T-helper 2 cell treated with Interferon-gamma antibody and Interleukin-4, amounts not matched to agents 5 μg/mL and 100 μg/mL, for 36 hours (primary cell): ENCODE measurements around the gene UNC93A.

Experiments
- DNase-seq: peaks from one replicate; pipeline ENCODE4 v3.0.0; 2021; ENCODE audit warnings: low spot score
- H3K27ac Mint-ChIP-seq: one replicate; pipeline ENCODE4 v1.8.0; 2021; ENCODE audit warnings: mild to moderate bottlenecking, mixed read lengths
- H3K27me3 Mint-ChIP-seq: one replicate; pipeline ENCODE4 v1.8.0; 2021; ENCODE audit warnings: low read depth, mixed read lengths
- H3K36me3 Mint-ChIP-seq: one replicate; pipeline ENCODE4 v1.8.0; 2021; ENCODE audit warnings: low read depth, mixed read lengths
- H3K4me1 Mint-ChIP-seq: one replicate; pipeline ENCODE4 v1.8.0; 2021; ENCODE audit warnings: low read depth, mixed read lengths
- H3K4me3 Mint-ChIP-seq: one replicate; pipeline ENCODE4 v1.8.0; 2022; ENCODE audit warnings: mild to moderate bottlenecking, moderate library complexity, mixed read lengths
- H3K9me3 Mint-ChIP-seq: one replicate; pipeline ENCODE4 v1.8.0; 2021; ENCODE audit warnings: mixed read lengths

UNC93A gene

DNA sequence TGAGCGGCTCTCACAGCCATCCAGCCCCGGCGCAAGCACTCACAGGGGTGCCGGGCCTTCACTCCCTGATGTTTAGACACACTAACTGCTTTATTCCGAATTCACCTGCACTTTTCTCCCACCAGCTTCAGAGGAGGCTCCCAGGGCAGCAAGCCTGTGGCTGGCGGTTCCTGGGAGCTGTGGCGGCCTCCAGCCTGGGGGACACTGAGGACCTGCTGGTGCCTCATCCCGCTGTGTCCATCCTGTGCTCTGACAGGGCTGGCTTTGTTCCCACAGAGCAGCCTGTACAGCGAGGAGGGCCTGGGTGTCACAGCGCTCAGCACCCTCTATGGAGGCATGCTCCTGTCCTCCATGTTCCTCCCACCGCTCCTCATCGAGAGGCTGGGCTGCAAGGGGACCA is 3.1 kb downstream of the UNC93A start:
- Mint-ChIP-seq H3K27me3 (peaks cover 1% of the 10 kb centered on the region), H3K9me3 (no peaks in the 10 kb centered on the region), H3K4me1 (no peaks in the 10 kb centered on the region), H3K4me3 (no peak overlapping the region), H3K36me3 (no peaks in the 10 kb centered on the region), H3K27ac (no peak overlapping the region)
- no peak for DNase-seq

DNA sequence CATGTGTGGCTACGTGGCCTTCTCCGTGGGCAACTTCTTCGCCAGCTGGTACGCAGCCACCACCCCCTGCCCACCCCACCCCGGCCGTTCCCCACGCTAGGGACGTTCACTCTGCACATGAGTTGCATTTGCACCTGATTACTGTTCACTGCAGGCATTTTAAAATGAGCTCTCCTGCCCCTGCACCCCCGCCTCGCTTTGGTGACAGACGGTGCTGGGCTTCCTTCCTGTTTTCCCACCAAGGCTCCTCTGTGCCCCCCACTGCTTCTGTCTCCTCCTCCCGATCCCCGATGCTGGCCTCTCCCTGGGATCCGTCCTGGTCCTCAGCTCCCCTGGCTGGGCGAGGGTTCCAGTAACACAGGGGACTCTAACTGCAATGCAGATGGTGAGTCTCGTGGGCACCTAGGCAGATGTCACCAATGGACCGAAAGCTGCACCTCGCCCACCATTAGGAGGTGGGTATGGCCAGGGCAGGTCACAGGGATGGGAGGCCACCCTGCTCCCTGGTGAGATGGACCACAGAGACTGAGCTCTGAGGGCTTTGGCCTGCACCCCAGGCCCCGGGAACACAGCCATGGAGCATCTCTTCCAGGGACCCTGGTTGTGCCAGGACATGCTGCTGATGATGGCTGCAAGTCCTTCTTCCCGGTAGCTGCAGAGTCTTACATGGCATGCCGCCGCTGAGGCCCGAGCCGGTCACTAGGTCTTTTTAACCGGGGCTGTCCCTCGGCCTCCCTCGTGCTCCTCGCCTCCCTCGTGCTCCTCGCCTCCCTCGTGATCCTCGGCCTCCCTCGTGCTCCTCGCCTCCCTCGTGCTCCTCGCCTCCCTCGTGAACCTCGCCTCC is 3.8 kb downstream of the UNC93A start:
- no peaks in the 10 kb centered on the region for H3K27me3 Mint-ChIP-seq
- no peak for DNase-seq
- H3K27ac Mint-ChIP-seq: no peak overlapping the region
- no peaks in the 10 kb centered on the region for H3K4me1 Mint-ChIP-seq
- no peaks in the 10 kb centered on the region for H3K36me3 Mint-ChIP-seq
- no peak overlapping the region for H3K4me3 Mint-ChIP-seq
- H3K9me3 Mint-ChIP-seq: no peaks in the 10 kb centered on the region

DNA sequence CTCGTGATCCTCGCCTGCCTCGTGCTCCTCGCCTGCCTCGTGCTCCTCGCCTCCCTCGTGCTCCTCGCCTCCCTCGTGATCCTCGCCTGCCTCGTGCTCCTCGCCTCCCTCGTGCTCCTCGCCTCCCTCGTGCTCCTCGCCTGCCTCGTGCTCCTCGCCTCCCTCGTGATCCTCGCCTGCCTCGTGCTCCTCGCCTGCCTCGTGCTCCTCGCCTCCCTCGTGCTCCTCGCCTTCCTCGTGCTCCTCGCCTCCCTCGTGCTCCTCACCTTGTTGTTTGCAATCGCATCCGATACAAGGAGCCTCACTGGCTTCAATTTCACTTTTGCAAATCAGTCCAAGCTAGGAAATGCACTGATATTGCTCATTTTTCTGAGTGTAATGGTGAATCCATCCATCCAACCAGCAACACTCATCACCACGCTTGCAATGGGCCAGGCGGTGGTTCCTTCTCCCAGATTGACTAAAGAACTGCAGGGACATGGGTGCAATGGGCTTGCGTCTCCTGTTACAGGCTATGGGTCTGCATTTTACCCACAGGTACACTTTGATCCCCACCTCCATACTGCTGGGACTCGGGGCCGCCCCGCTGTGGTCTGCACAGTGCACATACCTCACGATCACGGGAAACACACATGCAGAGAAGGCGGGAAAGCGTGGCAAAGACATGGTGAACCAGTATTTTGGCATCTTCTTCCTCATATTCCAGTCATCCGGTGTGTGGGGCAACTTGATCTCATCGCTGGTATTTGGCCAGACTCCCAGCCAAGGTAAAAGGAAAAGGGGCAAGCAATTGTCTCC is 4.6 kb downstream of the UNC93A start:
- Mint-ChIP-seq H3K36me3 (no peaks in the 10 kb centered on the region), H3K9me3 (no peaks in the 10 kb centered on the region), H3K4me1 (no peaks in the 10 kb centered on the region), H3K27ac (no peak overlapping the region), H3K27me3 (no peaks in the 10 kb centered on the region), H3K4me3 (no peak overlapping the region)
- no peak for DNase-seq

GRCh38 chr6:167296293-167296690 is 5.2 kb downstream of the UNC93A start:
- no peaks in the 10 kb centered on the region for H3K36me3 Mint-ChIP-seq
- no peak for DNase-seq
- no peaks in the 10 kb centered on the region for H3K27me3 Mint-ChIP-seq
- no peaks in the 10 kb centered on the region for H3K4me1 Mint-ChIP-seq
- H3K27ac Mint-ChIP-seq: no peak overlapping the region
- no peak overlapping the region for H3K4me3 Mint-ChIP-seq
- no peaks in the 10 kb centered on the region for H3K9me3 Mint-ChIP-seq

DNA sequence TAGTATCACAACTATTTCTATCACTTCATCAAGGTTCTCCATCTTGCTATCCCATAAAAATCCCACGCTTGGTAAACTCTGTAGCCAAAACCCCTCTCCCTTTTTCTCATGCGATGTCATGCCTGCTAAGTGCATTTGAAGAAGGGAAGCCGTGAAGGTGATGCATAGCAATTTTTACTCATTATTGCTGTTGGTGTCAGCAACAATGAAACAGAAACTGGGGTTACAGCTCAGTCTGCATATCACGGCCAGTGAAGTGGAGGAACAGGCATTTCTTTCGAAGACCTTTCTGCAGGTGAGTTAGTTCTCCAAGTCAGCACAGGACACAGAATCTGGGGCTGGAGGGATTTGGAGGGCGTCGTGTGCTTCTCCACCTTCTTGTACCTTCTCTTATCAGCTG is 5.8 kb downstream of the UNC93A start:
- no peak overlapping the region for H3K4me3 Mint-ChIP-seq
- H3K27ac Mint-ChIP-seq: no peak overlapping the region
- H3K4me1 Mint-ChIP-seq: no peaks in the 10 kb centered on the region
- DNase-seq: no peak
- no peaks in the 10 kb centered on the region for H3K36me3 Mint-ChIP-seq
- no peaks in the 10 kb centered on the region for H3K9me3 Mint-ChIP-seq
- no peaks in the 10 kb centered on the region for H3K27me3 Mint-ChIP-seq

GRCh38 chr6:167298127-167298526 is 7.0 kb downstream of the UNC93A start:
- no peak for DNase-seq
- Mint-ChIP-seq H3K27ac (no peak overlapping the region), H3K36me3 (no peaks in the 10 kb centered on the region), H3K4me1 (no peaks in the 10 kb centered on the region), H3K27me3 (no peaks in the 10 kb centered on the region), H3K9me3 (no peaks in the 10 kb centered on the region), H3K4me3 (no peak overlapping the region)

- Mint-ChIP-seq H3K27me3 (no peaks in the 10 kb centered on the region), H3K27ac (no peak overlapping the region), H3K4me3 (no peak overlapping the region), H3K4me1 (no peaks in the 10 kb centered on the region), H3K9me3 (no peaks in the 10 kb centered on the region), H3K36me3 (no peaks in the 10 kb centered on the region)
- no peak for DNase-seq
Observed at GRCh38 chr6:167299641-167300308, 8.7 kb downstream of the UNC93A start.

- H3K4me1 Mint-ChIP-seq: no peaks in the 10 kb centered on the region
- DNase-seq: no peak
- no peaks in the 10 kb centered on the region for H3K9me3 Mint-ChIP-seq
- H3K4me3 Mint-ChIP-seq: no peak overlapping the region
- no peaks in the 10 kb centered on the region for H3K27me3 Mint-ChIP-seq
- H3K36me3 Mint-ChIP-seq: no peaks in the 10 kb centered on the region
- no peak overlapping the region for H3K27ac Mint-ChIP-seq
Observed at GRCh38 chr6:167300902-167301777, 10.0 kb downstream of the UNC93A start.

DNA sequence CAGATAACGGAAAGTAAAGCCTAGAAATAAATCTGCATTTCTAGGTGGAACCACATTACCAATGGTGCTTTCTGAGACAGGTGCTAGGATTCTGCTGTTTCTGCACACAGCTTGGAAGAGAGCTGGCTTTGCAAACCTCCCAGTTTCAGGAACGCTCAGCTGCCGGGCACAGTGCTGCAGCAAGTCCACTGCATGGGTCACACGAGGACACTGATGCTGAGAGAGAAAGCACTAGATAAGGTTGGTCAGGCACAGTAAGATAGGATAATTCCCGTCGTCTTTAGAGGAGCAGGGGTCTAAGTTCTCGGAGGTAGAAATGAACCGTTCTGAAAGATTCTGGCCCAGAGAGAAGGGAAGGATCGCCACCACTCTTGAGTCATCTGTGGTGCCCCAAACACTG is 11.0 kb downstream of the UNC93A start:
- Mint-ChIP-seq H3K27me3 (no peaks in the 10 kb centered on the region), H3K27ac (no peak overlapping the region)

DNA sequence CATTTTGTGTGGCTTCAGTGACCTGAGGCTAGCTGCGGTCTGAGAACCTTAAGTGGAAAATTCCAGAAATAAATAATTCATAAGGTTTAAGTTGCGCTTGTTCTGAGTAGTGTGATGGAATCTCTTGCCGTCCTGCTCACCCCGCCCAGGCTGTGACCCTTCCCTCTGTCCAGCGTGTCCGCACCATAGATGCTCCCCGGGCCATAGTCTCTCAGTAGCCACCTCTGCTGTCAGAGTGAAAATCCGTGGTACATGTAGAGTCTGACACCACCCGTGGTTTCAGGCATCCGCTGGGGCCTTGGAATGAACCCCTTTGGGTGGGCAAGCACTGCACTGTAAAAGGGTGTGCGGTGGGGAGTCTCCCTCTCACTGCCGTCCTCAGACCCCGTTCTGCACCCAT is 11.7 kb downstream of the UNC93A start:
- no peak for DNase-seq
- Mint-ChIP-seq H3K9me3 (no peaks in the 10 kb centered on the region), H3K4me3 (no peak overlapping the region), H3K36me3 (no peaks in the 10 kb centered on the region), H3K4me1 (no peaks in the 10 kb centered on the region), H3K27ac (no peak overlapping the region), H3K27me3 (no peaks in the 10 kb centered on the region)

More for the DNA sequence above, 11.0 kb downstream of the UNC93A start:
- Mint-ChIP-seq H3K9me3 (no peaks in the 10 kb centered on the region), H3K4me1 (no peaks in the 10 kb centered on the region), H3K4me3 (no peak overlapping the region), H3K36me3 (no peaks in the 10 kb centered on the region)
- no peak for DNase-seq

DNA sequence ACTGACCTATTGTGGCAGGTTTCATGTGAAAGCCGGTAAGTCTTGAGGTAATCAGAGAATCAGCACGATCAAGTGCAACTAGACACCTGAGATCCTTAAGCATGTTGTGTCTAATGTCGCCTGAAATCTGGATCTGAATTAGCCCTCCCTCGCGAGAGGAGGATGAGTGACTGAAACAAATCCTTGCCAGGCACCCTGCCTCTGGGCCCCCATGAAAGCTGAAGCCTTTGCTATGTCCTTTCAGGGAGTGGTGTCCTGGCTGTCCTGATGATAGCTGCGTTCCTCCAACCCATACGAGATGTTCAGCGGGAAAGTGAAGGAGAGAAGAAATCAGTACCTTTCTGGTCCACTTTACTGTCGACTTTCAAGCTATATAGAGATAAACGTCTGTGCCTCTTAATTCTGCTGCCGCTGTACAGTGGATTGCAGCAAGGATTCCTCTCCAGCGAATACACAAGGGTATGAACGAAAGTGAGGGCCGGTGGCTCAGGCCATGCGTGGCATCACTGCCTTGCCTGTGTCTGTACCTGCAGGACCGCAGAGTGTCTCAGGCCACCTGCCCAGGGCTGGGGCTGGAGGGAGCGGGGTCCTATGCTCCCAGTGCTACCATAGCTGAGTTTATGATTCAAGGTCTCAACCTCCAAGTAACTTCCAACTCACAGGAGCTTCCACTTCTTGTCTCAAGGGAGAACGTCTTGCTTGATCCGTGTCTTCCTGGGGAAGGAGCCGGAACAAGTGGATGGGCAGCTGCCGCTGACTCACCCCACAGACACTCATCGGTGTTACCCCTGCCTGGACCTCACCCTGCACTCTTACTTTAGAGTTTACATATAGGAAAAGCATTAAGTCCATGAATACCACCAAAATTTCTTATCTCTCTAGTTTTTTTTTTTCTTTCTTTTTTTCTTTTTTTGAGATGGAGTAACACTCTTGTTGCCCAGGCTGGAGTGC is 12.8 kb downstream of the UNC93A start:
- H3K27me3 Mint-ChIP-seq: no peaks in the 10 kb centered on the region
- DNase-seq: no peak

GRCh38 chr6:167304912-167305311 is 13.8 kb downstream of the UNC93A start:
- Mint-ChIP-seq H3K4me3 (no peak overlapping the region), H3K36me3 (no peaks in the 10 kb centered on the region), H3K9me3 (no peaks in the 10 kb centered on the region), H3K4me1 (no peaks in the 10 kb centered on the region), H3K27me3 (no peaks in the 10 kb centered on the region), H3K27ac (no peak overlapping the region)
- DNase-seq: no peak

More for the DNA sequence above, 12.8 kb downstream of the UNC93A start:
- H3K27ac Mint-ChIP-seq: no peak overlapping the region
- H3K9me3 Mint-ChIP-seq: no peaks in the 10 kb centered on the region
- H3K4me3 Mint-ChIP-seq: no peak overlapping the region
- no peaks in the 10 kb centered on the region for H3K36me3 Mint-ChIP-seq
- H3K4me1 Mint-ChIP-seq: no peaks in the 10 kb centered on the region
